GM19395 (cell line): ENCODE results near the gene CSAG1.
"Not testable (repeated sequence)": the region's sequence is repeated elsewhere in the genome, so short reads cannot be mapped to it uniquely, and the experiment has no call there.

Experiments
- ATAC-seq: cut with Tn5 transposase; IDR thresholded peaks from one replicate; pipeline ENCODE4 v1.9.1; 2021; ENCODE audit warnings: mild to moderate bottlenecking, moderate library complexity; ENCODE audit not compliant: unreplicated experiment

The CSAG1 gene

GRCh38 chrX:152733261-152733975 lies at the start of gene CSAG1, which contains the start of gene MAGEA12:
TSS of gene CSAG1 (minus strand) at chrX:152733721. CDS start at chrX:152732460, 1,261 bp downstream.
TSS of gene MAGEA12 (plus strand) at chrX:152733757. CDS start at chrX:152736162, 2,405 bp downstream.
- no peak for ATAC-seq

GRCh38 chrX:152769549-152770289 lies 36.2 kb upstream of the CSAG1 start, which contains the start of gene MAGEA6:
TSS of gene MAGEA6 (minus strand) at chrX:152769689. CDS start at chrX:152767650, 2,039 bp downstream.
- not testable (repeated sequence) for ATAC-seq

- not testable (repeated sequence) for ATAC-seq
Measured at GRCh38 chrX:152766562-152766961, 33.0 kb upstream of the CSAG1 start.

- not testable (repeated sequence) for ATAC-seq
Measured at GRCh38 chrX:152761582-152761981, 28.1 kb upstream of the CSAG1 start.

- not testable (repeated sequence) for ATAC-seq
Measured at GRCh38 chrX:152759544-152759943, 26.0 kb upstream of the CSAG1 start.

- ATAC-seq = not testable (repeated sequence)
Measured at GRCh38 chrX:152758918-152759317, 25.4 kb upstream of the CSAG1 start, which contains the start of gene CSAG3. TSS of gene CSAG3 (plus strand) at chrX:152759218.

- not testable (repeated sequence) for ATAC-seq
Measured at GRCh38 chrX:152754871-152755270, 21.4 kb upstream of the CSAG1 start.

GRCh38 chrX:152753686-152754650 lies 20.4 kb upstream of the CSAG1 start, which contains the start of gene MAGEA2:
TSS of gene MAGEA2 (minus strand) at chrX:152753842. CDS start at chrX:152751363, 2,479 bp downstream.
- ATAC-seq = not testable (repeated sequence)

GRCh38 chrX:152738560-152738959 lies 5.0 kb upstream of the CSAG1 start:
- no peak for ATAC-seq

GRCh38 chrX:152736528-152736927 lies 3.0 kb upstream of the CSAG1 start:
- ATAC-seq = not testable (repeated sequence)

- ATAC-seq = no peak
Measured at GRCh38 chrX:152735860-152736511, 2.5 kb upstream of the CSAG1 start.

- ATAC-seq = no peak
Measured at GRCh38 chrX:152735101-152735500, 1.6 kb upstream of the CSAG1 start.

GRCh38 chrX:152734143-152734858 lies 780 bp upstream of the CSAG1 start:
- ATAC-seq = not testable (repeated sequence)

- ATAC-seq = no peak
Measured at GRCh38 chrX:152725409-152725808, 8.1 kb downstream of the CSAG1 start.

GRCh38 chrX:152713815-152714787 lies 19.4 kb downstream of the CSAG1 start, which contains the start of gene MAGEA2B:
TSS of gene MAGEA2B (plus strand) at chrX:152714628. CDS start at chrX:152717107, 2,479 bp downstream.
- ATAC-seq = not testable (repeated sequence)

GRCh38 chrX:152713195-152713594 lies 20.3 kb downstream of the CSAG1 start:
- not testable (repeated sequence) for ATAC-seq

GRCh38 chrX:152709173-152709572 lies 24.3 kb downstream of the CSAG1 start, which contains the start of gene CSAG2:
TSS of gene CSAG2 (minus strand) at chrX:152709273. CDS start at chrX:152709112, 161 bp downstream.
- not testable (repeated sequence) for ATAC-seq

- not testable (repeated sequence) for ATAC-seq
Measured at GRCh38 chrX:152706500-152706899, 27.0 kb downstream of the CSAG1 start.
